ENCODE measurements around the gene ARPC1B.
"Not testable (repeated sequence)": the region's sequence is repeated elsewhere in the genome, so short reads cannot be mapped to it uniquely, and the experiment has no call there.

Gene ARPC1B

DNA sequence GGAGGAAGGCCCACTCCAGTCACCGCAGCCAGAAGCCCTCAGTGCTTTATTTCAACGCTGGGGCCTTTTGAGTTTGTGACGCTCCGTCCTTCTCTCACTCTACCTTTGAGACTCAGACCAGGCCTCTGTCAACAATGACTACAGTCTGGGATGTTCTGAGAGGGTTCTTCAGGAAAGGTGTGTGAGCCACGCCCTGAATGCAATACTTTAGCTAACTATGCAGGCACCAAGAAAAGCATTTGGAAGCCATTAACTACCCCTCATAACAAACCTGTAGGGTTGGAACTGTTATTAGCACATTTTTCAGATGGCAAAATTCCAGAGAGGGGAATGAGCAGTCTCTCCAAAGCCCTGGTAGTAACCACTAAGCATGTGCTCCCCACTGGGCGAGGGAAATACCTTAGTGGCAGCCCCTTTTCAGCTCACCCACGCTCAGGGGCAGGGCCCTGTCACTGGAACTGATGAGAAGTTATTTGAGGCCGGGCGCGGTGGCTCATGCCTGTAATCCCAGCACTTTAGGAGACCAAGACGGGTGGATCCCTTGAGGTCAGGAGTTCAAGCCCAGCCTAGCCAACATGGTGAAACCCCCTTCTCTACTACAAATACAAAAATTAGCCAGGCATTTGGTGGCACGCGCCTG lies 5.7 kb upstream of the ARPC1B start:
- DNase-seq (ENCODE audit: low read depth), result no peak

DNA sequence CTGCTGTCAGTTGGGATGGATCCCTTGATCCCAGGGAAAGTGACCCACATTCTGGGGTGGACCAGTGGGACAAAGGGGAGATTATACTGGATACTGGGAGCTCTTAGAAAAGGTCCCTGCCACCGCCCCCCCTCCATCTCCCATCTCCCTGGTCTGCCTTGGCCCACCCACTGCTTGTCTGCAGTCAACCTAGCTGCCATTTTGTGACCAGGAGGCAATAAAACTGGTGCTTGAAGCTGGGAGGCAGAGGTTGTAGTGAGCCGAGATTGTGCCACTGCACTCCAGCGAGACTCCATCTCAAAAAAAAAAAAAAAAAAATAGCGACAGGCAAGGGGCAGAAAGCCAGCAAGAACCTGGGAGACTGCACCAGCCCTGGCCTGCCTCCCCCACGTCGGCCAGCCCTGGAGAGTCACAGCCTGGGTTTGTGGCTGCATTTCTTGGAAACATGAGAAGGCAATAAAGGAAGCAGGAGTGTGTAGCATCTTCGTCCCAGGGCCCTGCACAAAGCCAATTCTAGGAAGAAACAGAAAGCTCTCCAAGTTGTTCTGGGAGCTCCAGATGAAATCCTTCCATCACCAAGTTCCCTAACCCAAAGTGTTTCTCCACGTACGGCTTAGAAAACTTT lies 4.7 kb upstream of the ARPC1B start:
- DNase-seq (ENCODE audit: low read depth), result no peak

GRCh38 chr7:99371376-99371920 lies 3.1 kb upstream of the ARPC1B start:
- no peak for DNase-seq (ENCODE audit: low read depth)

DNA sequence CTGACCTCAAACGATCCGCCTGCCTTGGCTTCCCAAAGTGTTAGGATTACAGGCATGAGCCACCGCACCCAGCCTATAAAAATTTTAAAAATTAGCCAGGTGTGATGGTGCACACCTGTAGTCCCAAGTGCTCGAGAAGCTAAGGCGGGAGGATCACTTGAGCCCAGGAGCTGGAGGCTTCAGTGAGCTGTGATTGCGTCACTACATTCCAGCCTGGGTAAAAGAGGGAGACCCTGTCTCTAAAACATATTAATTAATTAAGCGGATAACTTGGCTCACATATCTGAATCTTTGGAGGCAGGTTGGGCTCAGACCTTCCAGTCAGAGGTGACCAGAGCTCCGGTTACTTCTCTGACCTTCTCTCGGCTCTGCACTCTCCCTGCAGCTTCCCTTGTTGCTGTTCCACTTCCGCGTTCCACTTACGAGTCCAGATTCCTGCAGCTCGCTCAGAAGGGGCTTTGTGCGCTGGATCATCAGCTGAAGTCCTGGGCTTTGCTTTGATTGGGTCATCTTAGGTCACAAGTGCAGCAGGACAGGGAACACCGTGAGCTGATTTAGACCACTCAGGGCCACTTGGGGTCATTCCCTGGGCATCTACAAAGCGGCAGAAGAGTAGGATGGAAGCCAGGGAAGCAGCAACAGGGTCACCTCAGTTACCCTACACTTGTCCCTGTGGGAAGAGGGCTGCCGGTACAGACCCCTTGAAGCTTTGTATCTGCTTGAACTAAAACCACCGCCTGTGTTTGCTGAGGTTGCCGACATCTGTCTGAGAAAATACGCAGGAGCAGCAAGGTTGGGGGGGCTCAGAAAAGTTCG lies 2.0 kb upstream of the ARPC1B start:
- no peak for DNase-seq (ENCODE audit: low read depth)

DNA sequence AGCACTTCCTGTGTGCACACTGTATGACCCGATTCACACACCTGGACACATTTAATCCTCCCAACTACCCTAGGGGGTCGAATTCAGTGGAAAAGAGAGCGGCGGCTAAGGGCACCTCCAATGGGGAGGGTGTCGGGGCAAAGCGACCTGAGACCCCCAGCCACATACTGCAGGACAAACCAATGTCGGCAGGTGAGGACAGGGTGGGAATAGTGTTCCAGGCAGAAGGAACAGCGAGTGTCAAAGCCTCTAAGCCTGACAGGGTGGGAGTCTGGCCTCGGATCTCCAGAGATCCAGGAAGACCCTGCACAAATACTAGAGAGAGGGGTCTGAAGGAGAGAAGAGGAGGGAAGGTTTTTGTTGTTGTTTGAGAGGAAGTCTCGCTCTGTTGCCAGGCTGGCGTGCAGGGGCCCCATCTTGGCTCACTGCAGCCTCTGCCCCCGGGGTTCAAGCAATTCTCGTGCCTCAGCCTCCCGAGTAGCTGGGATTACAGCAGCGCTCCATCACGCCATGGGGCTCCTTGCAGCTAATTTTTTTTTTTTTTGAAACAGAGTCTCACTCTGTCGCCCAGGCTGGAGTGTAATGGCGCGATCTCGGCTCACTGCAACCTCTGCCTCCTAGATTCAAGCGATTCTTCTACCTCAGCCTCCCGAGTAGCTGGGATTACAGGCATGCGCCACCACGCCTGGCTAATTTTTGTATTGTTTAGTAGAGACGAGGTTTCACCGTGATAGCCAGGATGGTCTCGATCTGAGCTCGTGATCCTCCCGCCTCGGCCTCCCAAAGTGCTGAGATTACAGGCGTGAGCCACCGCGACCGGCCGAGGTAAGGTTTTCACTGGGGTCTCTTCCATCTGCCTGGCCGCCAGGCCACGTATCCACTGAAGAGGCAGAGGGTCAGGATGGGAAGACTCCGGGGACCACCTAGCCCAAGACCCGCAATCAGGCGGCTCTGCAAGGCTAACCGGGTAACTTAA lies 1.2 kb upstream of the ARPC1B start:
- DNase-seq (ENCODE audit: low read depth), result no peak

DNA sequence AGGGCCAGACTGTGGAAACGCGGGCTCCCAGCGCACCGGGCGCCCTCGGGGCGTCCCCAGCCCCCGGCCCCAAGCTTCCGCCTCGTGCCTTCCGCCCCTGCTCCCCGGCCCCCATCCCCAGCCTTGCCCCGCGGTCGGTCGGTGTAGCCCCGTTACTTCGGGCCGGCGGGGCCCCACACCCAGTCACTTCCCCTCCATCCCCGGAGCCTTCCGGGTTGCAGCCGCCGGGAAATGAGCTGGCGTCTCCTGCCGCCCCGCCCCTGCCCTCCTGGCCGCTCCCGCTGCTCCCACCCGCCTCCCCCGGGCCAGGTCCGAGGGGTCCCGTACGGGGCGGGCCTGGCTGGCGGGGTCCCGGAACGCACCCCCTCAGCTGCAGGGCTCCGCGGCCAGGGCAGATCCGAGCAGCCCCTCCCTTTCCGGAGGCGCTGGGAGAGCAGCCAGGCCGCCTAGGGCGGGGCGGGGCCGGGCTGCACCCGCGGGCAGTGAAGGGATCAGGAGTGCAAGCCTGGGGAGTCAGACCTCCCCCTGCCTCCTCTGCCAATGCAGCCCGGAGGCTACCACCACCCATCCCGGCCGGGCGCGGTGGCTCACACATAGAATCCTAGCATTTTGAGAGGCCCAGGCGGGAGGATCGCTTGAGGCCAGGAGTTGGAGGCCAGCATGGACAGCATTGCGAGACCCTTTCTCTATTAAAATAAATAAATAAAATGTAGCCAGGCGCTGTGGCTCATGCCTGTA lies 709 bp downstream of the ARPC1B start:
- peak; percentile 50 for DNase-seq (ENCODE audit: low read depth)

DNA sequence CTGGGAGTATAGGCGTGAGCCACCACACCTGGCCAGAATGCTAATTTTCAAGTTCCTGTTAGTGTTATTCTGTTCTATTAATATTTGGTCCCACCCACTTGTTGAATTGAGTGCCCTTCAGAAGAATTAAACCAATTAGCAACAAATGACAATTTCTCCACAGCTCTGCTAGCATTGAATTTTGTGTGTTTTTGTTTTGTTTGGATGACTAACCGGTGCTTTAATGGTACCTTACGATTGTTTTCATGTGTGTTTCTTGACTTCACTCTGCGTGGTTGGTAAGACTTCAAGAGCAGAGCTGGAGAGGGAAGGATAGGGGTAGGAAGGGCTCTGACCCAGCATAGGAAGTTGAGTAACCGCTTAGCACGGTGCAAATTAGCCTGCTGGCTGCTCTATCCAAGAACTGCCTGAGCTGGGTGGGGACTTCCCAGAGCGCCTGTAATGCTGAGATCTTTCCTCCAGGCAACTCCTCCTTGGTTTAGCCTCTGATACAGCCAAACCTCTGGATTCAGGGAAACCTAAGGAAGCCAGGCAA lies 4.6 kb downstream of the ARPC1B start:
- DNase-seq (ENCODE audit: low read depth), result no peak

GRCh38 chr7:99379693-99380031 lies 5.1 kb downstream of the ARPC1B start:
- DNase-seq (ENCODE audit: low read depth), result not testable (repeated sequence)

- DNase-seq (ENCODE audit: low read depth), result no peak
These were observed 5.7 kb downstream of the ARPC1B start for GRCh38 chr7:99380032-99380822.

GRCh38 chr7:99380823-99381663 lies 6.5 kb downstream of the ARPC1B start:
- DNase-seq (ENCODE audit: low read depth), result peak; percentile 77

DNA sequence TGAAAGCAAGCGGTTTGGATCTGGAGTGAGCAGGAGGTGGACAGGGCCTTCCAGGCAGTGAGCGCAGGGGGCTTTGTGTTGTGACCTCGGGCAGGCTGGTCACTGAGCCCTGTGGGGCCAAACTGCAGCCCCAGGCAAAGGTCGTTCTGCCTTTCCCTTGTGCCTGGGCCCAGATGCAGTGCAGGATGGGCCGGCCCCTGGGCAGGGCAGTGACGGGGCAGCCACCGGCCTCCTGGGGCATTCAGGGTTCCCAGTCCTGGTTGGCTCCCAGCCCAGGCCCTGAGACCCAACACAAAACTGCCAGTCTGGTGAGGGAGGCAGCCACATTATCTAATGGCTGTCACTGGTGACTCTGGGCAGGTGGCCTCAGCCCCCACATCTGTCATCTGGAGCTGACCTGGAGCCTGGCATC lies 7.1 kb downstream of the ARPC1B start:
- DNase-seq (ENCODE audit: low read depth), result no peak

- no peak for DNase-seq (ENCODE audit: low read depth)
These were observed 8.7 kb downstream of the ARPC1B start for GRCh38 chr7:99383203-99383602.

GRCh38 chr7:99383791-99384370 lies 9.4 kb downstream of the ARPC1B start:
- DNase-seq (ENCODE audit: low read depth), result no peak

GRCh38 chr7:99384523-99384922 lies 10.0 kb downstream of the ARPC1B start:
- DNase-seq (ENCODE audit: low read depth), result no peak

DNA sequence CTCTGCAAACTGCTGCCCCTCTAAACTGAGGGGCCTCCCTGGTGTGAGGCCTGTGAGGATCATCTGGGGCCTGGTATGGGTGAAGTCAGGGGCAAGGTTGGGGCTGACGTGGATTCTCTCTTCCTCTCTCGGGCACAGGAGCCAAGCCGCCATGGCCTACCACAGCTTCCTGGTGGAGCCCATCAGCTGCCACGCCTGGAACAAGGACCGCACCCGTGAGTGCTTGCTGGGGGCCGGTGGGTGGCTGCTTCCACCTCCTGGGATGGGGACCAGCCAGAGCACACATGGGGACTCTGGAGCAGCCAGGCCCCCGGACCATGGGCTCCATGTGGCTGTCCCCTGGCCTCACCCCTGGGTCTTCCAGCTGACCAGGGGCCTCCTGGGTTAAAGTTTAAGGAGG lies 11.0 kb downstream of the ARPC1B start:
- no peak for DNase-seq (ENCODE audit: low read depth)

DNA sequence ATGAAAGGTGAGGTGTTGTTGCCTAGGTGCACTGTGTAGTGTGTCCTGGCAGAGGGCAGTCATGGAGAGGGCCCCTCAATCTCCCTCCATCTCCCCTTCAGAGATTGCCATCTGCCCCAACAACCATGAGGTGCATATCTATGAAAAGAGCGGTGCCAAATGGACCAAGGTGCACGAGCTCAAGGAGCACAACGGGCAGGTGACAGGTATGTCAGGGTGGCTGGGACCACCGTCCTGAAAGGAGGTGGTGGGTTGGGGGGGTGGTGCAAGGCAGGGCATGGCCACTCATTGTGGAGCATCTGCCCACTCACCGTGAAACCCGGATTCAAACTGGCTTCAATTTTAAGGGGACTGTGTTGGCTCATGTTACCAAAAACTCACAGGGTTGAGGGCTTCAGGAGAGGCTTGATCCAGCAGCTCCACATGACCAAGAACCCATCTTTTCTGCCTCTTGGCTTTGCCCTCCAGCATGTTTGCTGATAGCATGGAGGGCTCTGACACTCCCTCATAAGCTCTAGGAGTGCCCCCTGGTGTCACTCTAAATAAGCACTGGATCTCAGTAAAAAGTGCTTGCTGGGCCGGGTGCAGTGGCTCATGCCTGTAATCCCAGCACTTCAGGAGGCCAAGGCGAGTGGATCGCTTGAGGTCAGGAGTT lies 12.2 kb downstream of the ARPC1B start:
- DNase-seq (ENCODE audit: low read depth), result no peak

- not testable (repeated sequence) for DNase-seq (ENCODE audit: low read depth)
These were observed 12.7 kb downstream of the ARPC1B start for GRCh38 chr7:99387239-99387635.

DNA sequence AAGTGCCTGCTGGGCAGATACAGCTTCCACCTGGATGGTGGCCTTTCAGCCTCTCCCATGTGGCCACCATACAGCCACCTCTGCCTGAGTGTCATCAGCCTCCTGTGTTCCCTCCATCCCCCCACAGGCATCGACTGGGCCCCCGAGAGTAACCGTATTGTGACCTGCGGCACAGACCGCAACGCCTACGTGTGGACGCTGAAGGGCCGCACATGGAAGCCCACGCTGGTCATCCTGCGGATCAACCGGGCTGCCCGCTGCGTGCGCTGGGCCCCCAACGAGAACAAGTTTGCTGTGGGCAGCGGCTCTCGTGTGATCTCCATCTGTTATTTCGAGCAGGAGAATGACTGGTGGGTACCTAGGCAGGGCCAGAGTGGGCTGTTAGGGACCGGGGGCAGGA lies 13.4 kb downstream of the ARPC1B start:
- no peak for DNase-seq (ENCODE audit: low read depth)

Measured in stimulated activated CD8-positive, alpha-beta memory T cell treated with anti-CD3 and anti-CD28 coated beads, Interleukin-12 subunit alpha, Interleukin-12 subunit beta, amount 100 ng/mL, for 4 hours (primary cell).